Suprapubic skin (tissue), 4 donors: ENCODE measurements around the gene EIF4A2. TPM values are rescaled to one million over a fixed set of nuclear protein-coding genes. Genes with fewer than 3 reads are reported as not detected.

Source experiments
- DNase-seq, 2 donors: peaks; one replicate each; pipeline ENCODE4 v3.0.0-alpha.2; 2019; ENCODE audit warnings: low spot score in 2 of 2
- H3K27ac ChIP-seq: fragments of 200-600 bp; sonication (generic); one replicate; pipeline ENCODE4 v1.5.1; 2019
- H3K27me3 ChIP-seq: fragments of 200-600 bp; sonication (generic); one replicate; pipeline ENCODE4 v1.5.1; 2019
- H3K36me3 ChIP-seq: fragments of 200-600 bp; sonication (generic); one replicate; pipeline ENCODE4 v1.5.1; 2019
- H3K4me1 ChIP-seq: fragments of 200-600 bp; sonication (generic); one replicate; pipeline ENCODE4 v1.5.1; 2019
- H3K4me3 ChIP-seq: fragments of 200-600 bp; sonication (generic); one replicate; pipeline ENCODE4 v1.5.1; 2019; ENCODE audit warnings: mild to moderate bottlenecking
- H3K9me3 ChIP-seq: fragments of 200-600 bp; sonication (generic); one replicate; pipeline ENCODE4 v1.5.1; 2019
- CTCF ChIP-seq, 2 donors: fragments of 200-600 bp in 1 of 2; fragments of 450-650 bp in 1 of 2; sonication (generic) in 1 of 2; IDR thresholded peaks; one replicate each; pipeline ENCODE4 v1.5.1; 2016 to 2019; ENCODE audit warnings: antibody characterized with exemption in 2 of 2, mild to moderate bottlenecking in 1 of 2, moderate library complexity in 1 of 2
- EP300 ChIP-seq: sonication (generic); formaldehyde crosslinking; IDR thresholded peaks from one replicate; pipeline ENCODE4 v1.6.1; 2017; ENCODE audit warnings: antibody characterized with exemption
- POLR2A ChIP-seq, 2 donors: fragments of 450-650 bp; IDR thresholded peaks; one replicate each; pipeline ENCODE4 v1.6.1; 2017; ENCODE audit warnings: antibody characterized with exemption in 2 of 2, mild to moderate bottlenecking in 2 of 2, moderate library complexity in 2 of 2
- POLR2AphosphoS5 ChIP-seq, 3 donors: sonication (generic); formaldehyde crosslinking; IDR thresholded peaks; one replicate each; pipeline ENCODE4 v1.6.1; 2017; ENCODE audit warnings: antibody characterized with exemption in 3 of 3
- WGBS: methylation state at CpG from one replicate; pipeline ENCODE4 v1.1.5; 2018; 5-methylcytosine and 5-hydroxymethylcytosine counted together
- total RNA-seq, 4 donors: library from RNA; depleted of rRNA; stranded (reverse); fragments of >200 nt; gene quantifications; one replicate each; pipeline ENCODE4 v1.1.0, GENCODE V29; 2016

The EIF4A2 gene
- total RNA-seq, 4 donors from 2014 or later = 209 to 410 (median 291) TPM

DNA sequence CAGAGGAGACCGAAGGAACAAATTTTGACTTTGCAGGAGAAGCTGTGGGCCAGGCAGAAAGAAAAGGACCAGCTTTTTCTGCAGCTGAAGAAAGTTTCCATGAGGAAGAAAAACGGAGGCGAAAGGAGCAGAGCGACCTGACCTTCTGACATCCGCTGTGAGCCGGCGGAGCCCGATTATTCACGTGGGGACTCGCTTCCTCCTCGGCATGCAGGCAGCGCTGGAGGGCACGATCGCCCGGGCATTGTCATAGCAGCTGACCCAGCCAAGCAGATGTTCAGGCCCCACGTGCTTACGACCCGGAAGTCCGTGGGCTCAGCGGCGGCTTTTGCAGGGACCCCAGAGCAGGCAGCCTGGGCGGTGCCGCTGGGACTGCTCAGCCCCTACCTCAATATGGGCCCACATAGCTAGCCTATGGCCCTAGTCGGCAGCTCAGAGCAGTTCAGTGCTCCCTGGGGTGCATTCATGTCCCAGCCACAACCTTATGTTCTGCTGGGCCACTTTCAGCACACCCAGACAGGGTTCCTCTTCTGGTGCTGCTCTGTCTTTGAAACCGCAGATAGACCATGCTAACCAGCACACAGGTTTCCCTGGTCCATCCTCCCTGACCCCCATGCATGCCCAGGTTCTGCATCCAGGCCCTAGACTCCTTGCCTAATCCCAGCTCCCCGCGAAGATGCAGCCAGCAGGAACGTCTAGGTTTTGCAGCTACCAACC, 10.5 kb upstream of the EIF4A2 start:
- Histone ChIP-seq H3K27ac (no peak overlapping the region), H3K4me3 (peak overlapping the region; percentile 59), H3K27me3 (no peaks in the 10 kb centered on the region), H3K36me3 (no peaks in the 10 kb centered on the region), H3K4me1 (peaks cover 12% of the 10 kb centered on the region), H3K9me3 (no peaks in the 10 kb centered on the region)
- peak; percentile 80 to 91 for DNase-seq
- no peak for TF ChIP-seq EP300
- TF ChIP-seq POLR2AphosphoS5 (IDR thresholded peaks at IDR 0.05) = no peak
- TF ChIP-seq POLR2A (IDR thresholded peaks at IDR 0.05) = no peak
- no peak for TF ChIP-seq CTCF (IDR thresholded peaks at IDR 0.05)
- 20% methylated on average over 17 of the region's 28 CpGs for WGBS

GRCh38 chr3:186775999-186776398, 7.4 kb upstream of the EIF4A2 start:
- TF ChIP-seq CTCF (IDR thresholded peaks at IDR 0.05) (no peak), EP300 (no peak), POLR2AphosphoS5 (IDR thresholded peaks at IDR 0.05) (no peak), POLR2A (IDR thresholded peaks at IDR 0.05) (no peak)
- Histone ChIP-seq H3K9me3 (no peaks in the 10 kb centered on the region), H3K4me3 (no peak overlapping the region), H3K27me3 (no peaks in the 10 kb centered on the region), H3K27ac (no peak overlapping the region), H3K36me3 (no peaks in the 10 kb centered on the region), H3K4me1 (peaks cover 12% of the 10 kb centered on the region)
- no peak for DNase-seq
- 77% methylated on average over 7 of the region's 8 CpGs for WGBS

- Histone ChIP-seq H3K4me3 (no peak overlapping the region), H3K9me3 (no peaks in the 10 kb centered on the region), H3K4me1 (peaks cover 4% of the 10 kb centered on the region), H3K36me3 (no peaks in the 10 kb centered on the region), H3K27ac (no peak overlapping the region), H3K27me3 (no peaks in the 10 kb centered on the region)
- no peak for DNase-seq
- no peak for TF ChIP-seq POLR2A (IDR thresholded peaks at IDR 0.05)
- no peak for TF ChIP-seq POLR2AphosphoS5 (IDR thresholded peaks at IDR 0.05)
- TF ChIP-seq EP300 = no peak
- no peak for TF ChIP-seq CTCF (IDR thresholded peaks at IDR 0.05)
- 93% methylated on average over 5 of the region's 5 CpGs for WGBS
These were observed 4.2 kb upstream of the EIF4A2 start for GRCh38 chr3:186779204-186779603.

GRCh38 chr3:186782542-186783057, 777 bp upstream of the EIF4A2 start:
- no peak for DNase-seq
- peak overlapping the region; percentile 74 for H3K4me3 ChIP-seq
- whole genome bisulfite sequencing = 4% methylated on average over 21 of the region's 21 CpGs
- H3K36me3 ChIP-seq = peaks cover 28% of the 10 kb centered on the region
- no peaks in the 10 kb centered on the region for H3K27me3 ChIP-seq
- no peaks in the 10 kb centered on the region for H3K9me3 ChIP-seq
- H3K4me1 ChIP-seq = peaks cover 38% of the 10 kb centered on the region
- H3K27ac ChIP-seq = peak overlapping the region; percentile 96
- TF ChIP-seq POLR2A (IDR thresholded peaks at IDR 0.05) = no peak
- no peak for TF ChIP-seq CTCF (IDR thresholded peaks at IDR 0.05)
- no peak for TF ChIP-seq POLR2AphosphoS5 (IDR thresholded peaks at IDR 0.05)
- no peak for TF ChIP-seq EP300

DNA sequence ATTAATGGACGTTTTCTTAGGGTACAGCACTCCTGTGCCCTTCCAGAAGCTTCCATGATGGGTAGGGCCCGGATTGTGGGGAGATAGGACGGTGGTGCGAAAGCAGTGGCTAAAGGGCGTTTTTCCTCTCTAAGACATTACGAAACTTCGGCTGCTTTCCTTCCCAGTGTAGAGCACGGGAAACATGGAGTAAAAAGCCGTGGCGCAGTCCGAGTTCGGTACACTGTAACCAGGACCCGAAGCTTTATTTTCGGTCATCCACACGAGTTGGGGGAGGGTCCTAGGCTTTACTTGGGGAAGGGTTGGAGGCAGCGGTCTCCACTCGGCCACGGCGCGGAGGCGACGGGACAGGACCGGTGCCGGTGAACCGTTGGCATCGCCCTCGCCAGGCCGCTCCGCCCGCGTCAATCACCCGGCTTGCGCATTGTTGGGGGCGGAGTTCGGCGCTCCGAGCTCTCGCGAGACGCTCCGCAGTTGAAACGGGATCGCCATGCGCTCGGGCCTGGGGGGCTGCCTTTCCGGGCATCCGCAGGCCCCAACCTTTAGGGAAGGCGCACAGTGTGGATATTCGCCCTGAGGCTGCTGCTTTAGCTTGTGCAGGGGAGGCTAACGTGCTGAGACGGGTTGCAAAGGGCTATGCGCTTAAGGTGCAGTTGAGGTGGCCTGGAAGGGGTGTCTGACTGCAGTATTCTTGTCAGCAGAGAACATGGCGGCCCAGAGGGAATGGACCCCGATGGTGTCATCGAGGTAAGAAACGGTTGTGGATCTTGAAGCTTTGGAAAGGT, 546 bp downstream of the EIF4A2 start:
- TF ChIP-seq POLR2A (IDR thresholded peaks at IDR 0.05) (peak in 1 of 2 donors; percentile 42), EP300 (no peak), CTCF (IDR thresholded peaks at IDR 0.05) (no peak), POLR2AphosphoS5 (IDR thresholded peaks at IDR 0.05) (peak; percentile 49 to 87 (median 62))
- under 1% methylated on average over 50 of the region's 56 CpGs for WGBS
- no peaks in the 10 kb centered on the region for H3K9me3 ChIP-seq
- H3K36me3 ChIP-seq = peaks cover 42% of the 10 kb centered on the region
- H3K4me1 ChIP-seq = peaks cover 48% of the 10 kb centered on the region
- H3K27ac ChIP-seq = peak overlapping the region; percentile 96
- DNase-seq = peak; percentile 91 to 93
- H3K27me3 ChIP-seq = no peaks in the 10 kb centered on the region
- H3K4me3 ChIP-seq = peak overlapping the region; percentile 74
